ENCODE data around the gene TXLNB.

Gene TXLNB

DNA sequence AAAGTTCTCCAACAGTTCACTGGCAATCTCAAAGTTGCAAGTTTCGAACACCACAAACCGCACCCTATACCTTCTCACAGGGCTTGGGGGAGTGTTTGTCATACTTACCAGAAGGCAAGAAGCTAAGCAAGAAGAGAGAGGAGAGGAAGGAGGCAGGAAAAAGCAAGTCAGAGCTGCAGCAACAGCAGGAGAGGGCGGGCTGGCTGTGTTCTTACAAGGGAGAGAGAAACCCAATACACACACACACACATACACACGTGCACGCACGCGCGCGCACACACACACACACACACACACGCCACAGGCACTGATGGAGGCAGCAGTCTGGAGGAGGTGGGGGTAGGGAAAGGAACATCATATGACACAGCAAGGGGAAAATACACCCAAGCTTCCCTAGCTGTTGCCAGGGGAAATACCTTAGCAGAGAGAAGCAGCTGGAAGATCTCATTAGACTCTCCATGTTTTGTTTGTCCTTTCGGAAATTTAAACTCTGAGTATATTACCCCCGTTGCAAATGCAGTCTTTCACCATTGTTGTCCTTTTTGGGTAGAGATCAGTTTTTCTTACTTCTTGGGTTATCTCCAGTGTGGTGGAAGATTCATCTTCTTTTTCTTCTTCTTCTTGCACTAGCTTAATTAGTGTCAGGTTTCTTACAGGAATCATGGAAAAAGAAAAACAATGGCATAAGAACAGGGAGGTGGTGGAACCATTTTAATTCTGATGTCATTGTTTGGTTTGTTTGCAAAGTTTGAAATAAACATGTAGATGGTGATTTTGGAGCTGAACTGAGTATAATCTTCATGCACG lies at the start of gene TXLNB:
Gene TXLNB, minus strand, starts transcription at position 186 of the 807 bp plus-strand sequence. CDS start 3,099 bp downstream, outside the sequence.
- Histone ChIP-seq H3K27me3 (ENCODE audit: control insufficient read depth, insufficient read depth, low read length) (no peaks in the 10 kb centered on the region), H3K9ac (no peak within 1 kb of the TSS), H2AFZ (peak within 1 kb of the TSS; percentile 59), H3K4me3 (ENCODE audit: low read depth, low read length) (peak within 1 kb of the TSS; percentile 18), H3K27ac (peak within 1 kb of the TSS; percentile 37), H3K9me3 (ENCODE audit: control insufficient read depth, low read length) (no peaks in the 10 kb centered on the region), H3K36me3 (ENCODE audit: control insufficient read depth, insufficient read depth, low read length) (no peaks in the 10 kb centered on the region), H3K79me2 (no peaks in the 10 kb centered on the region), H3K4me1 (peaks cover 7% of the 10 kb centered on the region), H3K4me2 (ENCODE audit: low read length) (peak within 1 kb of the TSS; percentile 50)
- TF ChIP-seq, protein P1, sequence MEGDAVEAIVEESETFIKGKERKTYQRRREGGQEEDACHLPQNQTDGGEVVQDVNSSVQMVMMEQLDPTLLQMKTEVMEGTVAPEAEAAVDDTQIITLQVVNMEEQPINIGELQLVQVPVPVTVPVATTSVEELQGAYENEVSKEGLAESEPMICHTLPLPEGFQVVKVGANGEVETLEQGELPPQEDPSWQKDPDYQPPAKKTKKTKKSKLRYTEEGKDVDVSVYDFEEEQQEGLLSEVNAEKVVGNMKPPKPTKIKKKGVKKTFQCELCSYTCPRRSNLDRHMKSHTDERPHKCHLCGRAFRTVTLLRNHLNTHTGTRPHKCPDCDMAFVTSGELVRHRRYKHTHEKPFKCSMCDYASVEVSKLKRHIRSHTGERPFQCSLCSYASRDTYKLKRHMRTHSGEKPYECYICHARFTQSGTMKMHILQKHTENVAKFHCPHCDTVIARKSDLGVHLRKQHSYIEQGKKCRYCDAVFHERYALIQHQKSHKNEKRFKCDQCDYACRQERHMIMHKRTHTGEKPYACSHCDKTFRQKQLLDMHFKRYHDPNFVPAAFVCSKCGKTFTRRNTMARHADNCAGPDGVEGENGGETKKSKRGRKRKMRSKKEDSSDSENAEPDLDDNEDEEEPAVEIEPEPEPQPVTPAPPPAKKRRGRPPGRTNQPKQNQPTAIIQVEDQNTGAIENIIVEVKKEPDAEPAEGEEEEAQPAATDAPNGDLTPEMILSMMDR (IDR thresholded peaks at IDR 0.05): no peak

- Histone ChIP-seq H3K27me3 (ENCODE audit: control insufficient read depth, insufficient read depth, low read length) (no peaks in the 10 kb centered on the region), H3K27ac (no peak overlapping the region), H3K4me2 (ENCODE audit: low read length) (no peak overlapping the region), H3K9ac (no peak overlapping the region), H3K4me3 (ENCODE audit: low read depth, low read length) (no peak overlapping the region), H2AFZ (no peak overlapping the region), H3K36me3 (ENCODE audit: control insufficient read depth, insufficient read depth, low read length) (no peaks in the 10 kb centered on the region), H3K4me1 (peaks cover 2% of the 10 kb centered on the region), H3K79me2 (no peaks in the 10 kb centered on the region), H3K9me3 (ENCODE audit: control insufficient read depth, low read length) (no peaks in the 10 kb centered on the region)
- TF ChIP-seq, protein P1 (IDR thresholded peaks at IDR 0.05): no peak
These were observed 49.3 kb upstream of the TXLNB start for GRCh38 chr6:139341060-139341459.

GRCh38 chr6:139338795-139339194 lies 47.0 kb upstream of the TXLNB start:
- H3K9me3 ChIP-seq (ENCODE audit: control insufficient read depth, low read length): no peaks in the 10 kb centered on the region
- no peaks in the 10 kb centered on the region for H3K79me2 ChIP-seq
- TF ChIP-seq, protein P1 (IDR thresholded peaks at IDR 0.05): no peak
- no peak overlapping the region for H3K9ac ChIP-seq
- H3K27ac ChIP-seq: no peak overlapping the region
- H3K4me3 ChIP-seq (ENCODE audit: low read depth, low read length): no peak overlapping the region
- H3K4me2 ChIP-seq (ENCODE audit: low read length): no peak overlapping the region
- no peaks in the 10 kb centered on the region for H3K36me3 ChIP-seq (ENCODE audit: control insufficient read depth, insufficient read depth, low read length)
- H3K4me1 ChIP-seq: peaks cover 2% of the 10 kb centered on the region
- no peaks in the 10 kb centered on the region for H3K27me3 ChIP-seq (ENCODE audit: control insufficient read depth, insufficient read depth, low read length)
- H2AFZ ChIP-seq: no peak overlapping the region

DNA sequence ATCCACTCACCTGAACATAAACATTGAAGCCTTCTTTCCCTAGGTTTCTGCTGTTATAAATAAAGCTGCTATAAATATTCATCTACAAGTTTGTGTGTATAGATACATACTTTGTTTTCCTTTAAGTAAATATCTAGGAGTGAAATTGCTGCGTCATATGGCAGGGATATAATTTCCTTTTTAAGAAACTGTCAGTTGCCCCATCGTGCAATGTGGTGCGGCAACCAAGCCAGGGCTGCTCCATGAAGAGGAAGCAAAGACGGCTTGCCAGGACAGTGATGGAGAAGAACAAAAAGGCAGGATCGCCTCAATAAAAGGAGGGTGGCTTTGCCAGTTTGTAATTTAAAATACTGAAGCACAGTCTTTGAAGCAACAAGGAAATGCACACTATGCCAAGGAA lies 46.0 kb upstream of the TXLNB start:
- Histone ChIP-seq H3K79me2 (no peaks in the 10 kb centered on the region), H3K27ac (no peak overlapping the region), H3K9me3 (ENCODE audit: control insufficient read depth, low read length) (no peaks in the 10 kb centered on the region), H2AFZ (no peak overlapping the region), H3K9ac (no peak overlapping the region), H3K4me1 (peaks cover 2% of the 10 kb centered on the region), H3K4me2 (ENCODE audit: low read length) (no peak overlapping the region), H3K36me3 (ENCODE audit: control insufficient read depth, insufficient read depth, low read length) (no peaks in the 10 kb centered on the region), H3K27me3 (ENCODE audit: control insufficient read depth, insufficient read depth, low read length) (no peaks in the 10 kb centered on the region), H3K4me3 (ENCODE audit: low read depth, low read length) (no peak overlapping the region)
- TF ChIP-seq, protein P1 (IDR thresholded peaks at IDR 0.05): no peak

GRCh38 chr6:139337001-139337400 lies 45.2 kb upstream of the TXLNB start:
- peaks cover 2% of the 10 kb centered on the region for H3K4me1 ChIP-seq
- no peak overlapping the region for H3K27ac ChIP-seq
- H3K36me3 ChIP-seq (ENCODE audit: control insufficient read depth, insufficient read depth, low read length): no peaks in the 10 kb centered on the region
- no peaks in the 10 kb centered on the region for H3K9me3 ChIP-seq (ENCODE audit: control insufficient read depth, low read length)
- no peaks in the 10 kb centered on the region for H3K27me3 ChIP-seq (ENCODE audit: control insufficient read depth, insufficient read depth, low read length)
- no peak overlapping the region for H3K4me3 ChIP-seq (ENCODE audit: low read depth, low read length)
- no peaks in the 10 kb centered on the region for H3K79me2 ChIP-seq
- TF ChIP-seq, protein P1 (IDR thresholded peaks at IDR 0.05): no peak
- H2AFZ ChIP-seq: peak overlapping the region; percentile 14
- H3K9ac ChIP-seq: no peak overlapping the region
- no peak overlapping the region for H3K4me2 ChIP-seq (ENCODE audit: low read length)
